A673 (cell line): ENCODE results near the gene CFAP97D2.

Experiments used
- CTCF ChIP-seq: fragments of 300-800, 200-600 bp; sonication (generic); conservative IDR thresholded peaks from 2 replicates; pipeline ENCODE4 v1.5.1; 2017; ENCODE audit warnings: low read depth, mild to moderate bottlenecking, antibody characterized with exemption, low read length, moderate library complexity, mixed read lengths
- EZH2 ChIP-seq: fragments of 200-600 bp; sonication (generic); IDR thresholded peaks from 2 replicates; pipeline ENCODE4 v1.6.1; 2017; ENCODE audit warnings: borderline replicate concordance, low read depth, mild to moderate bottlenecking, mixed read lengths, antibody characterized with exemption, low read length; ENCODE audit not compliant: poor library complexity, severe bottlenecking

- no peak for TF ChIP-seq EZH2
- TF ChIP-seq CTCF: no peak
These were observed 40.3 kb downstream of the CFAP97D2 start for GRCh38 chr13:114219392-114219791.
